Ectodermal cell (in vitro differentiated cells): ENCODE measurements around the gene CSRNP2.
A peak's percentile ranks its signal among the peaks of the same experiment; 100 is the strongest.

ENCODE experiments used
- H3K27ac ChIP-seq: 2 replicates; pipeline ENCODE4 v1.7.0; 2013; ENCODE audit warnings: mild to moderate bottlenecking, low read depth, low read length; ENCODE audit not compliant: insufficient read depth, poor library complexity, severe bottlenecking
- H3K27me3 ChIP-seq: 2 replicates; pipeline ENCODE4 v1.7.0; 2013; ENCODE audit warnings: mild to moderate bottlenecking, low read length; ENCODE audit not compliant: insufficient read depth, control insufficient read depth, poor library complexity, severe bottlenecking
- H3K36me3 ChIP-seq: one replicate; pipeline ENCODE4 v1.7.0; 2013; ENCODE audit warnings: low read length; ENCODE audit not compliant: control insufficient read depth, insufficient read depth
- H3K4me1 ChIP-seq: one replicate; pipeline ENCODE4 v1.7.0; 2013; ENCODE audit warnings: low read length; ENCODE audit not compliant: control insufficient read depth, insufficient read depth
- H3K4me3 ChIP-seq: 2 replicates; pipeline ENCODE4 v1.7.0; 2013; ENCODE audit warnings: low read depth, low read length, control low read depth; ENCODE audit not compliant: insufficient read depth
- H3K9me3 ChIP-seq: 2 replicates; pipeline ENCODE4 v1.7.0; 2013; ENCODE audit warnings: mild to moderate bottlenecking, low read length, moderate library complexity; ENCODE audit not compliant: control insufficient read depth
- WGBS, 2 experiments: methylation state at CpG; one replicate each; pipeline ENCODE4 v1.1.7; 2013; ENCODE audit warnings: missing lambda C conversion rate in 2 of 2; 5-methylcytosine and 5-hydroxymethylcytosine counted together

The CSRNP2 gene

GRCh38 chr12:51115533-51115932 lies 32.1 kb upstream of the CSRNP2 start:
- no peak overlapping the region for H3K27ac ChIP-seq
- H3K27me3 ChIP-seq: no peaks in the 10 kb centered on the region
- no peaks in the 10 kb centered on the region for H3K9me3 ChIP-seq
- no peak overlapping the region for H3K4me3 ChIP-seq
- H3K4me1 ChIP-seq: no peaks in the 10 kb centered on the region
- H3K36me3 ChIP-seq: peaks cover 23% of the 10 kb centered on the region

- no peak overlapping the region for H3K27ac ChIP-seq
- 93 to 94% methylated on average over 4 of the region's 4 CpGs for WGBS, 2 experiments
- no peak overlapping the region for H3K4me3 ChIP-seq
- H3K36me3 ChIP-seq: peaks cover 29% of the 10 kb centered on the region
- no peaks in the 10 kb centered on the region for H3K4me1 ChIP-seq
- H3K9me3 ChIP-seq: no peaks in the 10 kb centered on the region
- H3K27me3 ChIP-seq: no peaks in the 10 kb centered on the region
Measured at GRCh38 chr12:51108136-51108535, 24.7 kb upstream of the CSRNP2 start.

GRCh38 chr12:51103977-51104376 lies 20.6 kb upstream of the CSRNP2 start:
- H3K9me3 ChIP-seq: no peaks in the 10 kb centered on the region
- H3K27ac ChIP-seq: no peak overlapping the region
- H3K27me3 ChIP-seq: no peaks in the 10 kb centered on the region
- H3K4me1 ChIP-seq: no peaks in the 10 kb centered on the region
- no peak overlapping the region for H3K4me3 ChIP-seq
- peaks cover 35% of the 10 kb centered on the region for H3K36me3 ChIP-seq

- Histone ChIP-seq H3K36me3 (peaks cover 36% of the 10 kb centered on the region), H3K27ac (no peak overlapping the region), H3K27me3 (no peaks in the 10 kb centered on the region), H3K4me1 (no peaks in the 10 kb centered on the region), H3K4me3 (no peak overlapping the region), H3K9me3 (no peaks in the 10 kb centered on the region)
- 42 to 55% methylated on average over 1 of the region's 1 CpG for WGBS, 2 experiments
Measured at GRCh38 chr12:51098611-51099010, 15.2 kb upstream of the CSRNP2 start.

GRCh38 chr12:51090705-51091229 lies 7.4 kb upstream of the CSRNP2 start:
- Histone ChIP-seq H3K36me3 (peaks cover 6% of the 10 kb centered on the region), H3K4me1 (no peaks in the 10 kb centered on the region), H3K27ac (no peak overlapping the region), H3K9me3 (no peaks in the 10 kb centered on the region), H3K27me3 (no peaks in the 10 kb centered on the region), H3K4me3 (no peak overlapping the region)
- WGBS, 2 experiments: 95 to 97% methylated on average over 10 of the region's 10 CpGs

- Histone ChIP-seq H3K9me3 (no peaks in the 10 kb centered on the region), H3K4me3 (no peak overlapping the region), H3K4me1 (no peaks in the 10 kb centered on the region), H3K27ac (no peak overlapping the region), H3K36me3 (no peaks in the 10 kb centered on the region), H3K27me3 (no peaks in the 10 kb centered on the region)
- whole genome bisulfite sequencing, 2 experiments: 90 to 93% methylated on average over 2 to 3 of the region's 3 CpGs
Measured at GRCh38 chr12:51087818-51088217, 4.4 kb upstream of the CSRNP2 start.

GRCh38 chr12:51086933-51087332 lies 3.5 kb upstream of the CSRNP2 start:
- WGBS, 2 experiments: 93 to 95% methylated on average over 10 of the region's 10 CpGs
- Histone ChIP-seq H3K27me3 (no peaks in the 10 kb centered on the region), H3K27ac (no peak overlapping the region), H3K36me3 (no peaks in the 10 kb centered on the region), H3K4me3 (no peak overlapping the region), H3K4me1 (peaks cover 5% of the 10 kb centered on the region), H3K9me3 (no peaks in the 10 kb centered on the region)

- no peaks in the 10 kb centered on the region for H3K9me3 ChIP-seq
- H3K27ac ChIP-seq: no peak overlapping the region
- H3K27me3 ChIP-seq: no peaks in the 10 kb centered on the region
- H3K4me1 ChIP-seq: peaks cover 12% of the 10 kb centered on the region
- 87 to 96% methylated on average over 3 of the region's 3 CpGs for WGBS, 2 experiments
- H3K36me3 ChIP-seq: no peaks in the 10 kb centered on the region
- H3K4me3 ChIP-seq: no peak overlapping the region
Measured at GRCh38 chr12:51085757-51086156, 2.4 kb upstream of the CSRNP2 start.

- no peaks in the 10 kb centered on the region for H3K27me3 ChIP-seq
- H3K4me3 ChIP-seq: peak overlapping the region; percentile 77
- H3K4me1 ChIP-seq: peaks cover 12% of the 10 kb centered on the region
- no peaks in the 10 kb centered on the region for H3K9me3 ChIP-seq
- WGBS, 2 experiments: 1% methylated on average over 18 of the region's 18 CpGs
- H3K27ac ChIP-seq: peak overlapping the region; percentile 87
- peaks cover 4% of the 10 kb centered on the region for H3K36me3 ChIP-seq
Measured at GRCh38 chr12:51082561-51083125, 753 bp downstream of the CSRNP2 start.

- peaks cover 12% of the 10 kb centered on the region for H3K4me1 ChIP-seq
- WGBS, 2 experiments: 94 to 100% methylated on average over 1 of the region's 1 CpG
- no peaks in the 10 kb centered on the region for H3K9me3 ChIP-seq
- peaks cover 4% of the 10 kb centered on the region for H3K36me3 ChIP-seq
- H3K27ac ChIP-seq: no peak overlapping the region
- H3K4me3 ChIP-seq: no peak overlapping the region
- no peaks in the 10 kb centered on the region for H3K27me3 ChIP-seq
Measured at GRCh38 chr12:51081421-51081820, 2.0 kb downstream of the CSRNP2 start.

- Histone ChIP-seq H3K4me1 (peaks cover 12% of the 10 kb centered on the region), H3K4me3 (no peak overlapping the region), H3K27ac (no peak overlapping the region), H3K27me3 (no peaks in the 10 kb centered on the region), H3K9me3 (no peaks in the 10 kb centered on the region), H3K36me3 (peaks cover 4% of the 10 kb centered on the region)
- 94 to 95% methylated on average over 4 of the region's 4 CpGs for WGBS, 2 experiments
Measured at GRCh38 chr12:51080136-51080535, 3.3 kb downstream of the CSRNP2 start.
